Activated CD4-positive, alpha-beta T cell treated with anti-CD3 and anti-CD28 coated beads for 48 hours (primary cell): Measurements from ENCODE around the gene KLHL24.
"Not testable (repeated sequence)": the region's sequence is repeated elsewhere in the genome, so short reads cannot be mapped to it uniquely, and the experiment has no call there.

ENCODE experiments used
- DNase-seq: peaks from one replicate; pipeline ENCODE4 v3.0.0-alpha.2; 2020

KLHL24 gene

DNA sequence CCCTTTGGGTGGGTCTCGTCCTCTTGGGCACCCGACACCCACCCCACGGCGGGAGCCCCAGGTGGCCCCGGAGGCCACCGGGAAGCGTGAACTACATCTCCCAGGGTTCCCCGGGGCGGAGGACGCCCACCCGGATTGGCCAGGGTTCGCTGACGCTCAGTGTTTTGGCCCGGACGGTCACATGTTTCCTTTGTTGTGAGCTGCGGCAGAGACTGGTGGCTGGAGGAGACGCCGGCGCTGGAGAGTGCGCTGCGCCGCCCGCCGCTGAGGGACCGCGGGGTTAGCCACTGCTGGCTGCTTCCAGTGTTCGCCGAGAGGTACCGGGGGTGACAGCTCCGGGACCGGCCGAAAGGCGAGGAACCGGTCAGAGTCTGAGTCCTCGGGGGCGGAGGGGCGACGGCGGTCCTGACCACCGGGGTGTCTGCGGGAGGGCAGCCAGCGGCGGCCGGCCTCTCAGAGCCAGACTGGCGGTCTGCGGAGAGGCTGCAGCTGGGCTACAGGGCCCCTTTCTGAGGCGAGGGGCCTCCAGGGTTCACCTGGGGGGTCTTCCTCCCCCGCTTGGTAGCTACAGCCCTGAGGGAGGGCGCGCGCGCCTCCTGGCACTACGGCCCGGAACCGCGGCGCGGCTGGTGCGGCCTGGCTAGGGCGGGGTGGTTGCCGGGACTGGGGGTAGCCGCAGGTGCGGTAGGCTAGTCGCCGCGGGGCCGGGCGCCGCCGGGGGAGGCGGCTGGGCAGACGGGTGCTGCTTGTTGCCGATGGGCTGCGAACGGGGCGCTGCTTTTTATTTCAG lies at the start of gene KLHL24:
TSS of gene KLHL24 (plus strand) at position 193 of the 790 bp plus-strand sequence. CDS start 14,734 bp downstream, outside the sequence.
- DNase-seq: peak; percentile 94

GRCh38 chr3:183586477-183586876 lies 48.9 kb upstream of the KLHL24 start:
- DNase-seq: no peak

DNA sequence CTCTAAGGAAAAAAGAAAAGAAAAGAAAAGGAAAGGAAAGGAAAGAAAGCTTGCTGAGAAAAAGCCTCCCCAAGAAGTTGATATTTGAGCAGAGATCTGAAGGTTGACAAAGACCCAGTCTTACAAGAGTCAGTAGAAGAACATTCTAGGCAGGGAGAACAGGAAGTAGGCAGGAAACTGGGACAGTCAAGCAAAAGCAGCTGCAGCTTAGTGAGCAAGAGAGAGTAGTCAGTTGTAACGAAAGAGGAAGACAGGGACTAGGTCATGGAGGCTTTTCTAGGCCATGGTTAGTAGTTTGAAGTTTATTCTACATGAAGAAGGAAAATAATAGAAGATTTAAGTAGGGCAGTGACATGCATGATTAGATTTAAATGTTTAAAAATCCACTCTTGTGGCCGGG lies 48.1 kb upstream of the KLHL24 start:
- DNase-seq: no peak

DNA sequence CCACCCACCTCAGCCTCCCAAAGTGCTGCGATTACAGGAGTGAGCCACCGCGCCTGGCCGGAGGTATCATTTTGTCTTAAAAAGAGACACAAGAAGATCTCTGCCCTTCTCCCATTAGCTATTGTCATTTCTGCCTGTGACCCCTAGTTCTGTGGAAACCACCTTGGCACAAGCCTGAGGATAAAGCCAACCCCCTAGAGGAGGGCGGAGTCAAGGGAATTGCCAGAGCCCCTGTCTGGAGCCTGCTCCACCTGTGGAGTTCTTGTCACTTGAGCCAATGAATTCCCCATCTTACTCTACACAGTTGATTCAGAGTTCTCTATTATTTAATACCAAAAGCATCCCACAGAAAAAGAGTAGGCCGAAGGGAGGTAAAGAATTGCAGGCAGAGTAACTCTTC lies 45.0 kb upstream of the KLHL24 start:
- DNase-seq: no peak

GRCh38 chr3:183591881-183592521 lies 43.4 kb upstream of the KLHL24 start:
- DNase-seq: no peak

- DNase-seq: peak; percentile 13
Observed at GRCh38 chr3:183592821-183593220, 42.6 kb upstream of the KLHL24 start.

GRCh38 chr3:183594636-183595035 lies 40.8 kb upstream of the KLHL24 start:
- no peak for DNase-seq

DNA sequence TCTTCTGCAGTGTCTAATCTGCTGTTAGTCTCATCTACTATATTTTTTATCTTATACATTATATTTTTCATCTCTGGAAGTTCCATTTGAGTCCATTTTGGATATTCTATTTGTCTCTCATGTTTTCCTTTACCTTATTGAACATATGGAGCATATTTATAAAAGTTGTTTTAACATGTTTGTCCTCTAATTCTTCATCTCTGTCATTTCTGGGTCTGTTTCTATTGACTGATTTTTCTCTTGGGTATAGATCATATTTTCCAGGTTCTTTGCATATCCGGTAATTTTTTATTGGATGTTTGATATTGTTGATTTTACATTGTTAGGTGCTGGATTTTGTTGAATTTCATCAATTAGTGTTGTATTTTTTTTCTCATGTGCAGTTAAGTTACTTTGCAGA lies 37.5 kb upstream of the KLHL24 start:
- DNase-seq: no peak

GRCh38 chr3:183611326-183611725 lies 24.1 kb upstream of the KLHL24 start:
- not testable (repeated sequence) for DNase-seq

GRCh38 chr3:183613366-183614285 lies 21.8 kb upstream of the KLHL24 start:
- DNase-seq: no peak

DNA sequence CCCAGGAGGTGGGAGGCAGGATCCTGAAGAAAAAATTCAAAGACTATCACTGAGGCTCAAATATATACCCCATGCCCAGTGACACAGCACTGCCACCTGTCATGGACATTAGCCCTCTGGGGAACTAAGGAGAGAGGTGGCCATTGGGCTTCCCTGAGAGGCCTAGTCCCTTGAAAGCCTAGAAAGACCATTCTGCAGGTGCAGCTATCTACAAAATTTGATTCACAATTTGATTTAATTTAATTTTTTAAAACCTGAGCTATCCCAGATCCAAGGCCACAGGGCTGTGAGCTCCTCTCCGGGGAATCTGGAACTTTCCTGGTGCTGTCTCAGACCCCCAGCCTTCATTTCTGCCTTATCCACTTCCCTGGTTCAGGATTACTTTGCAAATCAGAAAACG lies 16.9 kb upstream of the KLHL24 start:
- DNase-seq: no peak

- DNase-seq: no peak
Observed at GRCh38 chr3:183619010-183619409, 16.4 kb upstream of the KLHL24 start.

DNA sequence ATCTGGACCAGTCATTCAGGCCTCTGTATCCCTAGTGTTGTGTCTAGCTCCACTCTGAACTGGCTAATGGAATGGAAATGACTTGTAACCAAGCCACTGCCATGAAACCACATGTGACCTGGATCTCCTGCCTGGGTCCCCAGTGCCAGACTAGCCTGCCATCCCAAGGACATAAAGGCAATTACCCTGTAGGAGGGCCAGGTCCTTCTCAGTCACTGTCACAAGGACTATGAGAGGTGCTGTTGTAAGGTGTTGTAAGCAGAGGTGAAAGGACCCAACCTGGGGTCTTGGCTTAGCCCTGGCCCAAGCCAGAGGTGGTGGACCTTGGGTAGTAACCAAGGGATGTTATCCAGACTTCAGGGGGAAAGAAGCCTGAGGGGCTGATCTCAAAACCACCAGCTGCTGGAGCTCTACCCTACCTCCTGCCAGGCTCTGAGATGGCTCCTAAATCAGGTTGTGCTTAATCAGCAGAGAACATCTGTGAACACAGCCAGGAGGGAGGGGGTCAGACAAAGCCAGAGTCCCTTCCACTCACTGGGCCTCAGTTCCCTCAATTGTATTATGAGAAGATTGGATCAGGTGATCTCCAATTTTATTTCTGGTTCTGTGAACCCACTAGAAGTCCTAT lies 15.7 kb upstream of the KLHL24 start:
- no peak for DNase-seq

DNA sequence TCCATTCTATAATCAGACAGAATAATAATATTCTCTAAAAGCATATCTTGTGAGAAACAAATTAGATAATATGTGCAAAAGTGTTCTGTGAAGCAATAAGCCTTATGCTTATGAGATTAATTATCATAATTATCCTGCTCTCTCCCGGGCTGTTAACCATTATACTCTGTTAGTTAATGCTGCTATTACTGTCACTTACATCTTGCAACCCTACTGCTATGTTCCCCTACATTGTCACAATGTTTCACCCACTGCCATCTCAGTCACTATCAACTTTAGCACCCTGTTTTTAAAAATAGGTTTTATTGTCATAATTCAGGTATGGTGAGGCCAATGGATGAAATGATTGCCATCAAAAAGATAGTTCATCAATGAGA lies 15.2 kb upstream of the KLHL24 start:
- no peak for DNase-seq

DNA sequence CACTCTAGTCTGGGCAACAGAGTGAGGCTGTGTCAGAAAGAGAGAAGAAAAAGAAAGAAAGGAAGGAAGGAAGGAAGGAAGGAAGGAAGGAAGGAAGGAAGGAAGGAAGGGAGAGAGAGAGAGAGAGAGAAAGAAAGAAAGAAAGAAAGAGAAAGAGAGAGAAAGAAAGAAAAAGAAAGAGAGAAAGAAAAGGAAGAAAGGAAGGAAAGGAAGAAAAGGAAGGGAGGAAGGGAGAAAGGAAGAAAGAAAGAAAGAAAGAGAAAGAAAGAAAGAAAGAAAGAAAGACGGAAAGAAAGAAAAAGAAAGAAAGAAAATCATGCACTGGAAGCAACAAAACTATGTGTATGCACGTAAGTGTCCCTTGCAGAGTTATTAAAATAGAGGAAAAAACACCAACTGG lies 12.9 kb upstream of the KLHL24 start:
- DNase-seq: not testable (repeated sequence)

DNA sequence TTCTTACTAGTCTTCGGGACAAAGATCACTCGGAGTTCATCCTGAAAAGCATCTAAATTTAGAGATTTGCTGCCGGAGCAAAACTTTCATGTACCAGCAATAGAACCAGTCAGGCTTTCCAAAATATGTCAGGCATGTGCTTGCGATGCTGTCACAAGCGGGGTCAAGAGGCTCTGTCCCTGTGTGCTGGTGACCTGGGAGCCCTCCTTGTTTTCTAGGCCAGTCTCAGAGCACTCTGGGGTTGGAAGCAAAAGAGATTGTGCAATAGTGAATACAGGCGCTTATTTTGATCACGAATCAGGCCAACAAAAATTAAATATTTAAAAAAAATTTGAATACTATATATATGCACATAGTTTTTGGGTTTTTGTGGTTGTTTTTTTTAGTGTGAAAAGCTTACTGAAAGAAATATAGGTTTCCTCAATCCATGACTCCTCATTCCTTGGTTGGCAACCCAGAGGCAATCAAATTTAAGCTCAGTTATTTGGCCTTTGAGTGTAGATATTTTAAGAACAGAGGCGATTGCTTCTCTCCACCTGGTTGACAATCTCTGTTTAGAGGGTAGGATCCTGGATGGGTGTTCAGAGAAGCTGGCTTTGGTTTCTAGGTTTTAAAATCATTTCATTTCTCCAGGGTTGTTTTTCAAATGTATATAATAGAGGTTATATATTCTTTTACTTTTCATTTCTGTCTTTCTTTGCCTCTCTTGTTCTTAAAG lies 8.4 kb upstream of the KLHL24 start:
- no peak for DNase-seq

- no peak for DNase-seq
Observed at GRCh38 chr3:183629546-183630301, 5.7 kb upstream of the KLHL24 start.

DNA sequence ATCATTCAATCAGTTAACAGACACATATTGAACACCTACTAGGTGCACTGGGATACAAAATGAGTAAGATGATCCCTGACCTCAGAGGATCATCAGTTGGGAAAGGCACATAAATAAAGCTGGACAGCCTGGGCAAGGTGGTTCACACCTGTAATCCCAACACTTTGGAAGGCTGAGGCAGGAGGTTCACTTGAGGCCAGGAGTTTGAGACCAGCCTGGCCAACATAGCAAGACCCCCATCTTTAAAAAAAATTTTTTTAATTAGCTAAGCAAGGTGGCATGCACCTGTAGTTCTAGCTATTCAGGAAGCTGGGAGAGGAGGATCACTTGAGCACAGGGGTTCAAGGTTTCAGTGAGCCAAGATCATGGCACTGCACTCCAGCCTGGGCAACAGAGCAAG lies 3.7 kb upstream of the KLHL24 start:
- DNase-seq: no peak

DNA sequence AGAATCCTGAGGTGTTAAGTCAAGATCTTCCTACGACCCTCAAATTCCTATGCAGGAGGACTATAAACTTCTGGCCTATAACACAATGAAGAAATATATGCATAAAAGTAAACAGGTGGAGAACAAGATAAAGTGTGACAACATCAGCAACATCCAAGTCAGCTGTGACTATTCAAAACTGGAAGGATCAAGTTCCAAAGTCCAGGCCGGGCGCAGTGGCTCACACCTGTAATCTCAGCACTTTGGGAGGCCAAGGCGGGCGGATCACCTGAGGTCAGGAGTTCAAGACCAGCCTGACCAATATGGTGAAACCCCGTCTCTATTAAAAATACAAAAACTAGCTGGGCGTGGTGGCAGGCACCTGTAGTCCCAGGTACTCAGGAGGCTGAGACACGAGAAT lies 2.7 kb upstream of the KLHL24 start:
- DNase-seq: not testable (repeated sequence)

DNA sequence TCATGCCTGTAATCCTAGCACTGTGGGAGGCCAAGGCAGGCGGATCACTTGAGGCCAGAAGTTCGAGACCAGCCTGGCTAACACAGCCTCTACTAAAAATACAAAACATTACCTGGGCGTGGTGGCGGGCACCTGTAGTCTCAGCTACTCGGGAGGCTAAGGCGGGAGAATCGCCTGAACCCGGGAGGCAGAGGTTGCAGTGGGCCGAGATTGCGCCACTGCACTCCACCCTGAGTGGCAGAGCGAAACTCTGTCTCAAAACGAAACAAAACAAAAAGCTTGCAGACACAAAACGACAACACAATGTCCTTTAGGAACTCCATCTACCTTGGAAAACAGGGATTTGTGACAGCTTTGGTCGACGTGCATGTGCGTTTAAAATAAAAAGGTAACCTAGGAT lies 716 bp upstream of the KLHL24 start:
- no peak for DNase-seq

DNA sequence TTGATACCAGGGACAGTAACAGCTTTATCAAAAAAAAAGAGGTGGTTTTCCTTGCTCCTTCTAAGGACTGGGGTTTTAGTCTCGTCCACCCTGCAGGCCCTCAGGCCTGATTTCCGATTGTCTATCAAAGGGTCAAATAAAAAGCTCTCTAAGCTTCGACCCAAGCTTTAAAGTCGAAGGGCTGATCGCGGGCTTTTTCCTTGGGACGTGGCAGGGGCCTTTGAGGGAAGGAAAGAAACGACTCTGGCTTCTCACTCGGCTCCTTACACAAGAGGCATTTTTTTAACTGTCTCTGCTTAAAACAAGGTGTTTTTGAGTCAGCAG lies 354 bp upstream of the KLHL24 start:
- DNase-seq: no peak
